Progenitor cell of endocrine pancreas (in vitro differentiated cells): ENCODE data around the gene GALNTL6. TPM values are rescaled to one million over a fixed set of nuclear protein-coding genes. Genes with fewer than 3 reads are reported as not detected.
A peak's percentile ranks its signal among the peaks of the same experiment; 100 is the strongest.

Experiments
- DNase-seq: peaks from one replicate; pipeline ENCODE4 v3.0.0; 2021; ENCODE audit warnings: low spot score; ENCODE audit not compliant: unreplicated experiment
- H3K27ac Mint-ChIP-seq: 2 replicates; pipeline ENCODE4 v1.8.0; 2021; ENCODE audit warnings: mild to moderate bottlenecking, moderate library complexity, mixed read lengths
- H3K27me3 Mint-ChIP-seq: 2 replicates; pipeline ENCODE4 v1.8.0; 2021; ENCODE audit warnings: mixed read lengths
- H3K36me3 Mint-ChIP-seq: 2 replicates; pipeline ENCODE4 v1.8.0; 2022; ENCODE audit warnings: mixed read lengths; ENCODE audit not compliant: insufficient read depth
- H3K4me1 Mint-ChIP-seq: 2 replicates; pipeline ENCODE4 v1.8.0; 2021; ENCODE audit warnings: low read depth, mixed read lengths
- H3K4me3 Mint-ChIP-seq: 2 replicates; pipeline ENCODE4 v1.8.0; 2021; ENCODE audit warnings: low read depth, mild to moderate bottlenecking, moderate library complexity, mixed read lengths
- H3K9me3 Mint-ChIP-seq: 2 replicates; pipeline ENCODE4 v1.8.0; 2021; ENCODE audit warnings: low read depth, mixed read lengths
- CTCF ChIP-seq: fragments of 200-600 bp; sonication (generic); IDR thresholded peaks from one replicate; pipeline ENCODE4 v1.5.0; 2021; ENCODE audit warnings: antibody characterized with exemption, mild to moderate bottlenecking; ENCODE audit not compliant: unreplicated experiment
- total RNA-seq: library from RNA; stranded (reverse); gene quantifications from 2 replicates; pipeline ENCODE4 v1.2.1, GENCODE V29; 2021

Gene GALNTL6
- total RNA-seq, 1 donor from 2014 or later: 0.14 TPM

- Mint-ChIP-seq H3K36me3 (no peaks in the 10 kb centered on the region), H3K4me3 (no peak overlapping the region), H3K27me3 (no peaks in the 10 kb centered on the region), H3K27ac (no peak overlapping the region), H3K4me1 (no peaks in the 10 kb centered on the region), H3K9me3 (peaks cover 11% of the 10 kb centered on the region)
- DNase-seq: no peak
- no peak for TF ChIP-seq CTCF
These were observed 937.7 kb downstream of the GALNTL6 start for GRCh38 chr4:172750910-172751309.

- no peak for TF ChIP-seq CTCF
- Mint-ChIP-seq H3K27ac (no peak overlapping the region), H3K36me3 (no peaks in the 10 kb centered on the region), H3K4me1 (no peaks in the 10 kb centered on the region), H3K4me3 (no peak overlapping the region), H3K27me3 (no peaks in the 10 kb centered on the region), H3K9me3 (peaks cover 11% of the 10 kb centered on the region)
- DNase-seq: no peak
These were observed 938.3 kb downstream of the GALNTL6 start for GRCh38 chr4:172751550-172751949.

DNA sequence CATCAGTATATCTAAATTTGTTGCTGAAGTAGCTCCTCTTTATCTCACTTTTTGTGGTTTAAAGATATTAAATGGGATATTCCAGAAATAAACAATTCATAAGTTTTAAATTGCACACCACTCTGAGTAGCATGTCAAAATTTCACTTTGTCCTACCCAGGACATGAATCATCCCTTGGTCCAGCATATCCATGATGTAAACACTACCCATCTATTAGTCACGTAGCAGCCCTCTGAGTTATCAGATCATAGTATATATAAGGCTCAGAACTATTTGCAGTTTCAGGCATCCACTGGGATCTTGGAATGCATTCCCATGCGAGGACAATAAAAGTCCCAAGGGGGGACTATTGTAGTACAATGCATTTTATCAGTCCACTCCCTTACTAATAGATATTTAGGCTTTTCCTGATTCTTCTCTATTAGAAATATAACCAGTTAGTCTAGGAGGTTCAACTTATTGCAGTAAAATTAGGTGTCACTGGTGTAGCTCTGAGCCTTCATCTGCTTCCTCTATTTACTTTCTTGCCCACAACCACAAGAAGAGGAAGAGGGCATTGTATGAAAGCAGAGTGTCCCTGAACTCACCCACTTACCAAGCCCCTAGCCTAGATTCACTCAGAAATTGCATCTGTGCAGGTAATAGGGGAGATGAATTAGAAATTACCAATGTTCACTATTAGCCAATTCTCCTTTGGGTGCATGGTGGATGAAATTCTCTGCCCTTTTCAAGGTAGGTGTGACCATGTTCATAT is 945.6 kb downstream of the GALNTL6 start:
- H3K4me1 Mint-ChIP-seq: peaks cover 17% of the 10 kb centered on the region
- no peak for DNase-seq
- no peaks in the 10 kb centered on the region for H3K27me3 Mint-ChIP-seq
- H3K27ac Mint-ChIP-seq: no peak overlapping the region
- peaks cover 19% of the 10 kb centered on the region for H3K9me3 Mint-ChIP-seq
- TF ChIP-seq CTCF: no peak
- no peak overlapping the region for H3K4me3 Mint-ChIP-seq
- H3K36me3 Mint-ChIP-seq: peaks cover 1% of the 10 kb centered on the region

- H3K27me3 Mint-ChIP-seq: no peaks in the 10 kb centered on the region
- peaks cover 17% of the 10 kb centered on the region for H3K4me1 Mint-ChIP-seq
- DNase-seq: no peak
- no peak overlapping the region for H3K4me3 Mint-ChIP-seq
- H3K36me3 Mint-ChIP-seq: peaks cover 1% of the 10 kb centered on the region
- TF ChIP-seq CTCF: no peak
- peaks cover 11% of the 10 kb centered on the region for H3K9me3 Mint-ChIP-seq
- H3K27ac Mint-ChIP-seq: no peak overlapping the region
These were observed 947.3 kb downstream of the GALNTL6 start for GRCh38 chr4:172760512-172760911.

DNA sequence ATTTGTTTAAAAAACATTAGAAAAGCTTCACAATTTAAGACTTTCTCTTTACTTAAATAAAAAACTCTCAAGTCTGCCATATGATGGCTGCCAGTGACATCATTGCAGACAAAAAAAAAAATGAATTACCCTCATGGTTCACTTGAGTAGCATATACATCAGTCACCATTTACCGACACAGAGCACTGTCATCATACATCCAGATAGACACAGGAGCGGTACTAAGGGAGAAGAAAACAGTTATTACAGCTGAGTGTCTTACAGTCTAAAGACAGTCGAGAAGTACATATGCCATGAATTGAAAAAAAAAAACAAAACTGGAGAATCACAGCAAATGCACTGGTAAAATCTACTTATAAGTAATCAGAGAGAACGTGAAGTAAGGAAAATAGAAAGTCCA is 949.7 kb downstream of the GALNTL6 start:
- no peak for DNase-seq

More for the DNA sequence above, 949.7 kb downstream of the GALNTL6 start:
- Mint-ChIP-seq H3K27ac (peak overlapping the region; percentile 1), H3K27me3 (no peaks in the 10 kb centered on the region), H3K4me1 (peaks cover 22% of the 10 kb centered on the region), H3K36me3 (peaks cover 1% of the 10 kb centered on the region), H3K4me3 (no peak overlapping the region), H3K9me3 (peaks cover 11% of the 10 kb centered on the region)
- no peak for TF ChIP-seq CTCF
